ENCODE data around the gene OPTN.
"Not testable (repeated sequence)": the region's sequence is repeated elsewhere in the genome, so short reads cannot be mapped to it uniquely, and the experiment has no call there.

OPTN gene

GRCh38 chr10:13144814-13145213, 44.9 kb downstream of the OPTN start:
- TF ChIP-seq Cebpa-rat (IDR thresholded peaks at IDR 0.05): no peak
- H3K4me3 ChIP-seq: no peak overlapping the region

GRCh38 chr10:13146379-13146778, 46.4 kb downstream of the OPTN start:
- Histone ChIP-seq H3K9me3 (no peaks in the 10 kb centered on the region; the same call in 1 of the 2 replicates), H4K20me1 (no peaks in the 10 kb centered on the region), H3K36me3 (no peaks in the 10 kb centered on the region), H3K4me1 (no peaks in the 10 kb centered on the region), H3K27me3 (no peaks in the 10 kb centered on the region), H3K4me3 (no peak overlapping the region), H3K9ac (no peak overlapping the region), H3K4me2 (no peak overlapping the region), H3K27ac (no peak overlapping the region)
- TF ChIP-seq Cebpa-rat (IDR thresholded peaks at IDR 0.05): no peak

More at GRCh38 chr10:13144814-13145213, 44.9 kb downstream of the OPTN start:
- Histone ChIP-seq H3K27ac (no peak overlapping the region), H3K4me2 (no peak overlapping the region), H4K20me1 (no peaks in the 10 kb centered on the region), H3K9me3 (no peaks in the 10 kb centered on the region; the same call in 1 of the 2 replicates), H3K4me1 (no peaks in the 10 kb centered on the region), H3K9ac (no peak overlapping the region), H3K36me3 (no peaks in the 10 kb centered on the region), H3K27me3 (no peaks in the 10 kb centered on the region)

GRCh38 chr10:13147161-13147560, 47.2 kb downstream of the OPTN start:
- TF ChIP-seq Cebpa-rat (IDR thresholded peaks at IDR 0.05): no peak
- H3K4me2 ChIP-seq: no peak overlapping the region
- H3K4me3 ChIP-seq: no peak overlapping the region
- no peak overlapping the region for H3K27ac ChIP-seq
- H3K27me3 ChIP-seq: no peaks in the 10 kb centered on the region
- no peaks in the 10 kb centered on the region for H3K4me1 ChIP-seq
- no peaks in the 10 kb centered on the region for H4K20me1 ChIP-seq
- H3K36me3 ChIP-seq: no peaks in the 10 kb centered on the region
- H3K9me3 ChIP-seq: no peaks in the 10 kb centered on the region; the same call in 1 of the 2 replicates
- H3K9ac ChIP-seq: no peak overlapping the region

GRCh38 chr10:13152296-13152695, 52.3 kb downstream of the OPTN start:
- H4K20me1 ChIP-seq: no peaks in the 10 kb centered on the region
- H3K36me3 ChIP-seq: no peaks in the 10 kb centered on the region
- no peak overlapping the region for H3K4me2 ChIP-seq
- H3K4me3 ChIP-seq: no peak overlapping the region
- TF ChIP-seq Cebpa-rat (IDR thresholded peaks at IDR 0.05): no peak
- H3K9ac ChIP-seq: no peak overlapping the region
- H3K4me1 ChIP-seq: no peaks in the 10 kb centered on the region
- no peaks in the 10 kb centered on the region for H3K27me3 ChIP-seq
- no peak overlapping the region for H3K27ac ChIP-seq
- H3K9me3 ChIP-seq: no peaks in the 10 kb centered on the region

GRCh38 chr10:13155860-13156259, 55.9 kb downstream of the OPTN start:
- H3K36me3 ChIP-seq, H3K9ac ChIP-seq, H3K9me3 ChIP-seq, H3K4me1 ChIP-seq, H4K20me1 ChIP-seq, H3K27ac ChIP-seq, H3K27me3 ChIP-seq, H3K4me2 ChIP-seq, H3K4me3 ChIP-seq: not testable (repeated sequence)

GRCh38 chr10:13158401-13158800, 58.4 kb downstream of the OPTN start:
- Histone ChIP-seq H3K4me2 (no peak overlapping the region), H4K20me1 (no peaks in the 10 kb centered on the region; the same call in 1 of the 2 replicates), H3K9me3 (no peaks in the 10 kb centered on the region), H3K27me3 (no peaks in the 10 kb centered on the region), H3K36me3 (no peaks in the 10 kb centered on the region), H3K4me1 (peaks cover 22% of the 10 kb centered on the region), H3K9ac (no peak overlapping the region), H3K27ac (no peak overlapping the region), H3K4me3 (no peak overlapping the region)
- TF ChIP-seq Cebpa-rat (IDR thresholded peaks at IDR 0.05): no peak

- Histone ChIP-seq H3K4me2 (peak within 1 kb of the TSS; percentile 86), H4K20me1 (no peaks in the 10 kb centered on the region; the same call in 1 of the 2 replicates), H3K4me1 (peaks cover 22% of the 10 kb centered on the region), H3K4me3 (peak within 1 kb of the TSS; percentile 85), H3K27ac (peak within 1 kb of the TSS; percentile 82), H3K36me3 (peaks cover 25% of the 10 kb centered on the region), H3K9ac (peak within 1 kb of the TSS; percentile 84), H3K9me3 (no peaks in the 10 kb centered on the region), H3K27me3 (no peaks in the 10 kb centered on the region)
- no peak for TF ChIP-seq Cebpa-rat (IDR thresholded peaks at IDR 0.05)
Observed at GRCh38 chr10:13160934-13161856, 61.2 kb downstream of the OPTN start, which contains the start of gene MCM10. TSS of gene MCM10 (plus strand) at chr10:13161558. CDS start at chr10:13164203, 2,645 bp downstream.

GRCh38 chr10:13161857-13162271, 61.9 kb downstream of the OPTN start:
- H3K4me3 ChIP-seq: peak overlapping the region; percentile 85
- H3K4me2 ChIP-seq: peak overlapping the region; percentile 86
- H3K36me3 ChIP-seq: peaks cover 30% of the 10 kb centered on the region
- no peaks in the 10 kb centered on the region for H3K27me3 ChIP-seq
- peak overlapping the region; percentile 84 for H3K9ac ChIP-seq
- TF ChIP-seq Cebpa-rat (IDR thresholded peaks at IDR 0.05): no peak
- H3K27ac ChIP-seq: peak overlapping the region; percentile 82
- peaks cover 2% of the 10 kb centered on the region; the same call in 1 of the 2 replicates for H4K20me1 ChIP-seq
- peaks cover 22% of the 10 kb centered on the region for H3K4me1 ChIP-seq
- H3K9me3 ChIP-seq: no peaks in the 10 kb centered on the region

GRCh38 chr10:13163859-13164258, 63.9 kb downstream of the OPTN start:
- Histone ChIP-seq H3K4me1 (peaks cover 22% of the 10 kb centered on the region), H3K4me3 (no peak overlapping the region), H3K36me3 (peaks cover 50% of the 10 kb centered on the region), H3K27me3 (no peaks in the 10 kb centered on the region), H3K4me2 (no peak overlapping the region), H3K27ac (no peak overlapping the region), H3K9me3 (no peaks in the 10 kb centered on the region), H4K20me1 (peaks cover 19% of the 10 kb centered on the region; the same call in 1 of the 2 replicates), H3K9ac (peak overlapping the region; percentile 12; the same call in 1 of the 2 replicates)
- no peak for TF ChIP-seq Cebpa-rat (IDR thresholded peaks at IDR 0.05)

GRCh38 chr10:13165177-13165576, 65.2 kb downstream of the OPTN start:
- Histone ChIP-seq H3K9ac (no peak overlapping the region), H3K27me3 (no peaks in the 10 kb centered on the region), H3K4me1 (peaks cover 22% of the 10 kb centered on the region), H3K36me3 (peaks cover 61% of the 10 kb centered on the region), H3K9me3 (no peaks in the 10 kb centered on the region), H4K20me1 (peaks cover 32% of the 10 kb centered on the region; the same call in 1 of the 2 replicates), H3K4me3 (no peak overlapping the region), H3K27ac (no peak overlapping the region), H3K4me2 (no peak overlapping the region)
- no peak for TF ChIP-seq Cebpa-rat (IDR thresholded peaks at IDR 0.05)

Measured in BLaER1 (cell line).